Measurements from ENCODE around the gene ZNF227. TPM values are rescaled to one million over a fixed set of nuclear protein-coding genes. Genes with fewer than 3 reads are reported as not detected.
"Not testable (repeated sequence)": the region's sequence is repeated elsewhere in the genome, so short reads cannot be mapped to it uniquely, and the experiment has no call there.

Gene ZNF227
- total RNA-seq, 1 donor from 2014 or later, result 10.1 TPM

DNA sequence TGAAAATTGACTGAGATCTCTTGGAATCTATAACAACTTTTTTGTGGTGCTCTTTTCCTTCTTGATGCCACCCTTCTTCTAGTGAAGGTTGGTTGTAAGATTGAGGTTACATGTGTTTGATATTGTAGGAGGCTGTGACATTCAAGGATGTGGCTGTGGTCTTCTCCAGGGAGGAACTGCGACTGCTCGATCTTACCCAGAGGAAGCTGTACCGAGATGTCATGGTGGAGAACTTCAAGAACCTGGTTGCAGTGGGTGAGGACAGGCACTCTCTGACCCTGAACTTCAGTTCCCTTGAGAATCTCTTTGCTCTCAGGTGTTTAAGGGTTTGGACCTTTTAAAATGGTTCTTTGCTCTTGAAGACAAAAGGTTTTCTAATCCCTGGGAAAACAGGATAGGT is 16.0 kb downstream of the ZNF227 start:
- Histone ChIP-seq H3K4me3 (ENCODE audit: low read depth, low read length) (no peak overlapping the region), H3K27me3 (ENCODE audit: control insufficient read depth, insufficient read depth, low read length) (no peaks in the 10 kb centered on the region), H3K36me3 (ENCODE audit: control insufficient read depth, insufficient read depth, low read length) (no peaks in the 10 kb centered on the region)
- no peak for DNase-seq (ENCODE audit: low read depth)
- TF ChIP-seq, protein P1, sequence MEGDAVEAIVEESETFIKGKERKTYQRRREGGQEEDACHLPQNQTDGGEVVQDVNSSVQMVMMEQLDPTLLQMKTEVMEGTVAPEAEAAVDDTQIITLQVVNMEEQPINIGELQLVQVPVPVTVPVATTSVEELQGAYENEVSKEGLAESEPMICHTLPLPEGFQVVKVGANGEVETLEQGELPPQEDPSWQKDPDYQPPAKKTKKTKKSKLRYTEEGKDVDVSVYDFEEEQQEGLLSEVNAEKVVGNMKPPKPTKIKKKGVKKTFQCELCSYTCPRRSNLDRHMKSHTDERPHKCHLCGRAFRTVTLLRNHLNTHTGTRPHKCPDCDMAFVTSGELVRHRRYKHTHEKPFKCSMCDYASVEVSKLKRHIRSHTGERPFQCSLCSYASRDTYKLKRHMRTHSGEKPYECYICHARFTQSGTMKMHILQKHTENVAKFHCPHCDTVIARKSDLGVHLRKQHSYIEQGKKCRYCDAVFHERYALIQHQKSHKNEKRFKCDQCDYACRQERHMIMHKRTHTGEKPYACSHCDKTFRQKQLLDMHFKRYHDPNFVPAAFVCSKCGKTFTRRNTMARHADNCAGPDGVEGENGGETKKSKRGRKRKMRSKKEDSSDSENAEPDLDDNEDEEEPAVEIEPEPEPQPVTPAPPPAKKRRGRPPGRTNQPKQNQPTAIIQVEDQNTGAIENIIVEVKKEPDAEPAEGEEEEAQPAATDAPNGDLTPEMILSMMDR (IDR thresholded peaks at IDR 0.05; ENCODE audit: insufficient read depth, low read length, poor library complexity, severe bottlenecking), result no peak

DNA sequence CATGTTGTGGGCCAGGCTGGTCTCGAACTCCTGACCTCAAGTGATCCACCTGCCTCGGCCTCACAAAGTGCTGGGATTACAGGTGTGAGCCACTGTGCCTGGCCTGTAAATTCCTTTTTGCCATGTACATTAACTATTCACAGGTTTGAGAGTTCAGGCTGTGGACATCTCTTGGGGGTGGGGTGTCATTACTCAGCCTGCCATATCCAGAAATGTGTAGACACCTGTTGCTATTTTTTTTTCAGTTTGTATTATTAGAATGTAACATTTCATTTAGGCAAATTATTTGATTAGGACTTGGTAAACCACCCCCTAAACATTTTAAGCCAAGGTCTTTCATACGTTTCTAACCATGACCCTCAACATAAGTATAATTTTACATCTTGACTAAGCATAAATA is 20.5 kb downstream of the ZNF227 start:
- Histone ChIP-seq H3K36me3 (ENCODE audit: control insufficient read depth, insufficient read depth, low read length) (peaks cover 2% of the 10 kb centered on the region), H3K27me3 (ENCODE audit: control insufficient read depth, insufficient read depth, low read length) (no peaks in the 10 kb centered on the region), H3K4me3 (ENCODE audit: low read depth, low read length) (no peak overlapping the region)
- no peak for DNase-seq (ENCODE audit: low read depth)
- TF ChIP-seq, protein P1 (IDR thresholded peaks at IDR 0.05; ENCODE audit: insufficient read depth, low read length, poor library complexity, severe bottlenecking), result no peak

DNA sequence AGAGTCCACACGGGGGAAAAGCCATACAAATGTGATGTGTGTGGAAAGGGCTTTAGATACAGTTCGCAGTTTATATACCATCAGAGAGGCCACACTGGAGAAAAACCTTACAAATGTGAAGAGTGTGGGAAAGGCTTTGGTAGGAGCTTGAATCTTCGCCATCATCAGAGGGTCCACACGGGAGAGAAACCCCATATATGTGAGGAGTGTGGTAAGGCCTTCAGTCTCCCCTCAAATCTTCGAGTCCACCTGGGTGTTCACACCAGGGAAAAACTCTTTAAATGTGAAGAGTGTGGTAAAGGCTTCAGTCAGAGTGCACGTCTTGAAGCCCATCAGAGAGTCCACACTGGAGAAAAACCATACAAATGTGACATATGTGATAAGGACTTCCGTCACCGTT is 24.1 kb downstream of the ZNF227 start:
- Histone ChIP-seq H3K4me3 (ENCODE audit: low read depth, low read length) (no peak overlapping the region), H3K36me3 (ENCODE audit: control insufficient read depth, insufficient read depth, low read length) (peaks cover 2% of the 10 kb centered on the region), H3K27me3 (ENCODE audit: control insufficient read depth, insufficient read depth, low read length) (no peaks in the 10 kb centered on the region)
- TF ChIP-seq, protein P1 (IDR thresholded peaks at IDR 0.05; ENCODE audit: insufficient read depth, low read length, poor library complexity, severe bottlenecking), result no peak
- no peak for DNase-seq (ENCODE audit: low read depth)

DNA sequence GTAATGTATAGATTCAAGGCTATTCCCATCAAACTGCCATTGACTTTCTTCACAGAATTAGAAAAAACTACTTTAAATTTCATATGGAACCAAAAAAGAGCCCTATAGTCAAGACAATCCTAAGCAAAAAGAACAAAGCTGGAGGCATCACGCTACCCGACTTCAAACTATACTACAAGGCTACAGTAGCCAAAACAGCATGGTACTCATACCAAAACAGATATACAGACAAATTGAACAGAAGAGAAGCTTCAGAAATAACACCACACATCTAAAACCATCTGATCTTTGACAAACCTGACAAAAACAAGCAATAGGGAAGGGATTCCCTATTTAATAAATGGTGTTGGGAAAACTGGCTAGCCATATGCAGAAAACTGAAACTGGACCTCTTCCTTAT is 40.0 kb downstream of the ZNF227 start:
- H3K36me3 ChIP-seq (ENCODE audit: control insufficient read depth, insufficient read depth, low read length); DNase-seq (ENCODE audit: low read depth); H3K4me3 ChIP-seq (ENCODE audit: low read depth, low read length); H3K27me3 ChIP-seq (ENCODE audit: control insufficient read depth, insufficient read depth, low read length): not testable (repeated sequence)

DNA sequence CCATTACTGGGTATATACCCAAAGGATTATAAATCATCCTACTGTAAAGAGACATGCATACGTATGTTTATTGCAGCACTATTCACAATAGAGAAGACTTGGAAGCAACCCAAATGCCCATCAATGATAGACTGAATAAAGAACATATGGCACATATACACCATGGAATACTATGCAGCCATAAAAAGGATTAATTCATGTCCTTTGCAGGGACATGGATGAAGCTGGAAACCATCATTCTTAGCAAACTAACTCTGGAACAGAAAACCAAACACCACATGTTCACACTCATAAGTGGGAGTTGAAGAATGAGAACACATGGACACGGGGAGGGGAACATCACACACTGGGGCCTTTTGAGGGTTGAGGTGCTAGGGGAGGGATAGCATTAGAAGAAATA is 41.1 kb downstream of the ZNF227 start:
- not testable (repeated sequence) for H3K4me3 ChIP-seq (ENCODE audit: low read depth, low read length); DNase-seq (ENCODE audit: low read depth); H3K27me3 ChIP-seq (ENCODE audit: control insufficient read depth, insufficient read depth, low read length); H3K36me3 ChIP-seq (ENCODE audit: control insufficient read depth, insufficient read depth, low read length)

DNA sequence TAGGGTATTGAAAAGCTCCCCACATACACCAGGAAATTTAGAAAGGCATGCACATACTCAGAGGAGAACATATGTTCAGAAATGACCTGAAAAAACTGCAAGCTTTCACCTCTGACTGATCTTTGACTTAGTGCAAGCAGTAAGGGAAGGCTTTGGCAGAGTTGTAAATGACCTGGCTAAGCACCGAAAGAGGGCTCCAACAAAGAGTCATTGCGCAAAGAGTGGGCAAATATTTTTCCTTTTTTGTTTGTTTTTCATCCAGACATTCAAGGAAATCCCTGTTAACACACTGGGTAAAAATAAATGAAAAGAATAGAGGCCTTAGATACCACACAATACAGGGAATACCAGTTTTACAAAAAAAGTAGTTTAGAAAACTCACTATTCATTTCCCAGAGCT is 42.2 kb downstream of the ZNF227 start:
- Histone ChIP-seq H3K4me3 (ENCODE audit: low read depth, low read length) (no peak overlapping the region), H3K36me3 (ENCODE audit: control insufficient read depth, insufficient read depth, low read length) (no peaks in the 10 kb centered on the region), H3K27me3 (ENCODE audit: control insufficient read depth, insufficient read depth, low read length) (no peaks in the 10 kb centered on the region)
- TF ChIP-seq, protein P1 (IDR thresholded peaks at IDR 0.05; ENCODE audit: insufficient read depth, low read length, poor library complexity, severe bottlenecking), result no peak
- DNase-seq (ENCODE audit: low read depth), result no peak

DNA sequence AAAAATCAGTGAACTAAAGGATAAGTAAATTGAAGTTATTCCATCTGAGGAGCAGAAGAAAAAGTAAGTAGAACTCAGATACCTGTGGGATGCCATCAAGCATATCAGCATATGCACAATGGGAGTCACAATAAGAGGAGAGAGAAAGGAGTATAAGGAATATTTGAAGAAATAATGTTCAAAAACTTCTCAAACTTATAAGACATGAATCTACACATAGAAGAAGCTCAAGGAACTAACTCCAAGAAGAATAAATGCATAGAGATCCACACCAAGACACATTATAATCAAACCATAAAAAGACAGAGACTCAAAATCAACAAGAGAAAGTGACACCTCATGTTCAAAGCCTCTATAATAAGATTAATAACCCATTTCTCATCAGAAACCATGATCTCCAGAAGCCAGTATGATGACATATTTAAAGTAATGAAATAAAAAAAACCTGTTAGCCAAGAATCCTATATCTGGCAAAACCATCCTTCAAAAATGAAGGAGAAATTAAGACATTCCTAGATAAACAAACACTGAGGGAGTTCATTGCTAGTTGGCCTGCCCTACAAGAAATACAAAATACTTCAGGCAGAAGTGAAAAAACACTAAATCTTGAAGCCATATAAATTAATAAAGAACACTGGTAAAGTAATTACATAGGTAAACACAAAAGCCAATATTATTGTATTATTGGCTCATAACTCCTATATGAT is 43.5 kb downstream of the ZNF227 start:
- TF ChIP-seq, protein P1 (IDR thresholded peaks at IDR 0.05; ENCODE audit: insufficient read depth, low read length, poor library complexity, severe bottlenecking), result no peak

More for the DNA sequence above, 43.5 kb downstream of the ZNF227 start:
- no peaks in the 10 kb centered on the region for H3K36me3 ChIP-seq (ENCODE audit: control insufficient read depth, insufficient read depth, low read length)
- DNase-seq (ENCODE audit: low read depth), result no peak
- no peaks in the 10 kb centered on the region for H3K27me3 ChIP-seq (ENCODE audit: control insufficient read depth, insufficient read depth, low read length)
- H3K4me3 ChIP-seq (ENCODE audit: low read depth, low read length), result no peak overlapping the region

All from kidney epithelial cell (primary cell).